ENCODE results near the gene RC3H1. TPM values are rescaled to one million over a fixed set of nuclear protein-coding genes. Genes with fewer than 3 reads are reported as not detected.

Gene RC3H1
- polyA plus RNA-seq, 1 of the 3 experiments (the other 2 are of a cell fraction) = 2.9 TPM

DNA sequence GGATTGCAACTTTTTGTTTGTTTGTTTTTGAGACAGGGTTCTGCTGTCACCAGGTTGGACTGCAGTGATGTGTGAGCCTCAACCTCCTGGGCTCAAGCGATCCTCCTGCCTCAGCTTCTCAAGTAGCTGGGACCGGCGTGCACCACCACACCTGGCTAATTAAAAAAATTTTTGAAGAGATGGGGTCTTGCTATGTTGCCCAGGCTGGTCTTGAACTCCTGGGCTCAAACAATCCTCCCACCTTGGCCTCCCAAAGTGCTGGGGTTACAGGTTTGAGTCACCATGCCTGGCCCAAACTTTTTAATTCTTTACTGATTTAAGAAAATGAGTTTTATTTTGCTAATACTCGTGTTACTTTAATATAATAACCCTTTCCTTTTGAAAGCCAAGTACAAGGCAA, 73.6 kb downstream of the RC3H1 start:
- Histone ChIP-seq H3K27me3 (ENCODE audit: insufficient read depth) (no peaks in the 10 kb centered on the region), H3F3A (replicated peaks; ENCODE audit: insufficient read depth) (peaks cover 8% of the 10 kb centered on the region), H3K4me3 (ENCODE audit: low read depth in 2 of 2, low read length in 1 of 2) (no peak overlapping the region), H3K9ac (no peak overlapping the region), H3K9me2 (no peaks in the 10 kb centered on the region), H4K20me1 (ENCODE audit: insufficient read depth) (no peaks in the 10 kb centered on the region), H3K27ac (ENCODE audit: low read depth in 2 of 2, low read length in 1 of 2) (no peak overlapping the region), H2AFZ (ENCODE audit: low read depth) (no peak overlapping the region), H3K4me2 (no peak overlapping the region), H3K79me2 (ENCODE audit: insufficient read depth) (no peaks in the 10 kb centered on the region), H3K36me3 (replicated peaks in 1 of 2; ENCODE audit: control insufficient read depth in 1 of 2, insufficient read depth in 2 of 2, low read length in 1 of 2) (peaks cover 37 to 85% of the 10 kb centered on the region in 2 experiments), H3K4me1 (ENCODE audit: control insufficient read depth in 1 of 2, insufficient read depth in 2 of 2, low read depth in 1 of 2, low read length in 1 of 2) (no peaks in the 10 kb centered on the region), H3K9me3 (no peaks in the 10 kb centered on the region)
- WGBS (ENCODE audit: low lambda C conversion rate) = 96% methylated on average over 4 of the region's 4 CpGs
- no peak for TF ChIP-seq NRF1 (IDR thresholded peaks at IDR 0.05; ENCODE audit: low read depth, low read length)
- TF ChIP-seq, protein P1, sequence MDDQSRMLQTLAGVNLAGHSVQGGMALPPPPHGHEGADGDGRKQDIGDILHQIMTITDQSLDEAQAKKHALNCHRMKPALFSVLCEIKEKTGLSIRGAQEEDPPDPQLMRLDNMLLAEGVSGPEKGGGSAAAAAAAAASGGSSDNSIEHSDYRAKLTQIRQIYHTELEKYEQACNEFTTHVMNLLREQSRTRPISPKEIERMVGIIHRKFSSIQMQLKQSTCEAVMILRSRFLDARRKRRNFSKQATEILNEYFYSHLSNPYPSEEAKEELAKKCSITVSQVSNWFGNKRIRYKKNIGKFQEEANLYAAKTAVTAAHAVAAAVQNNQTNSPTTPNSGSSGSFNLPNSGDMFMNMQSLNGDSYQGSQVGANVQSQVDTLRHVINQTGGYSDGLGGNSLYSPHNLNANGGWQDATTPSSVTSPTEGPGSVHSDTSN (IDR thresholded peaks at IDR 0.05) = no peak
- ChIA-PET CTCF (no interaction called here), POLR2A (no interaction called here)
- no peak for DNase-seq

- ChIA-PET CTCF (interaction anchor here (0.7 kb wide), 1 partner anchor 93 kb away, joined by 3 read pairs; no protein-coding TSS in a partner anchor), POLR2A (no interaction called here)
- Histone ChIP-seq H3K9me3 (no peaks in the 10 kb centered on the region), H3K4me3 (ENCODE audit: low read depth in 2 of 2, low read length in 1 of 2) (no peak overlapping the region), H3K9ac (no peak overlapping the region), H4K20me1 (ENCODE audit: insufficient read depth) (no peaks in the 10 kb centered on the region), H3K27me3 (ENCODE audit: insufficient read depth) (no peaks in the 10 kb centered on the region), H2AFZ (ENCODE audit: low read depth) (no peak overlapping the region), H3K9me2 (no peaks in the 10 kb centered on the region), H3K36me3 (replicated peaks in 1 of 2; ENCODE audit: control insufficient read depth in 1 of 2, insufficient read depth in 2 of 2, low read length in 1 of 2) (peaks cover 40 to 78% of the 10 kb centered on the region in 2 experiments), H3K27ac (ENCODE audit: low read depth in 2 of 2, low read length in 1 of 2) (no peak overlapping the region), H3K4me1 (ENCODE audit: control insufficient read depth in 1 of 2, insufficient read depth in 2 of 2, low read depth in 1 of 2, low read length in 1 of 2) (no peaks in the 10 kb centered on the region), H3K4me2 (no peak overlapping the region), H3F3A (replicated peaks; ENCODE audit: insufficient read depth) (peaks cover 2% of the 10 kb centered on the region), H3K79me2 (ENCODE audit: insufficient read depth) (no peaks in the 10 kb centered on the region)
- DNase-seq = no peak
- WGBS (ENCODE audit: low lambda C conversion rate) = 95% methylated on average over 4 of the region's 4 CpGs
- TF ChIP-seq JUND (IDR thresholded peaks at IDR 0.05) (no peak), EP300 (IDR thresholded peaks at IDR 0.05; ENCODE audit: borderline replicate concordance in 1 of 2, low read depth in 1 of 2, low read length in 1 of 2) (no peak), CHD2 (IDR thresholded peaks at IDR 0.05; ENCODE audit: low read length, partially characterized antibody) (no peak), CTCF (IDR thresholded peaks at IDR 0.05) (no peak), NFIC (IDR thresholded peaks at IDR 0.05; ENCODE audit: borderline replicate concordance) (no peak), RCOR1 (IDR thresholded peaks at IDR 0.05; ENCODE audit: low read length) (no peak), ELF1 (IDR thresholded peaks at IDR 0.05) (no peak), NRF1 (IDR thresholded peaks at IDR 0.05; ENCODE audit: low read depth, low read length) (no peak), MAX (IDR thresholded peaks at IDR 0.05; ENCODE audit: low read depth) (no peak), TAF1 (IDR thresholded peaks at IDR 0.05; ENCODE audit: borderline replicate concordance, low read depth, low read length) (no peak), RFX5 (IDR thresholded peaks at IDR 0.05; ENCODE audit: low read length) (no peak), EZH2phosphoT487 (IDR thresholded peaks at IDR 0.05; ENCODE audit: borderline replicate concordance, low read depth) (no peak), MXI1 (IDR thresholded peaks at IDR 0.05; ENCODE audit: low read depth, low read length) (no peak), GABPA (IDR thresholded peaks at IDR 0.05; ENCODE audit: low read depth) (no peak), GATA2 (CRISPR knock-in tag; IDR thresholded peaks at IDR 0.05) (no peak), SIN3A (IDR thresholded peaks at IDR 0.05; ENCODE audit: borderline replicate concordance, low read depth, low read length) (no peak), RAD21 (IDR thresholded peaks at IDR 0.05; ENCODE audit: low read length) (no peak), POLR2AphosphoS5 (IDR thresholded peaks at IDR 0.05; ENCODE audit: low read depth, low read length) (no peak), SMC3 (IDR thresholded peaks at IDR 0.05; ENCODE audit: low read depth, low read length) (no peak)
- TF ChIP-seq, protein P2, sequence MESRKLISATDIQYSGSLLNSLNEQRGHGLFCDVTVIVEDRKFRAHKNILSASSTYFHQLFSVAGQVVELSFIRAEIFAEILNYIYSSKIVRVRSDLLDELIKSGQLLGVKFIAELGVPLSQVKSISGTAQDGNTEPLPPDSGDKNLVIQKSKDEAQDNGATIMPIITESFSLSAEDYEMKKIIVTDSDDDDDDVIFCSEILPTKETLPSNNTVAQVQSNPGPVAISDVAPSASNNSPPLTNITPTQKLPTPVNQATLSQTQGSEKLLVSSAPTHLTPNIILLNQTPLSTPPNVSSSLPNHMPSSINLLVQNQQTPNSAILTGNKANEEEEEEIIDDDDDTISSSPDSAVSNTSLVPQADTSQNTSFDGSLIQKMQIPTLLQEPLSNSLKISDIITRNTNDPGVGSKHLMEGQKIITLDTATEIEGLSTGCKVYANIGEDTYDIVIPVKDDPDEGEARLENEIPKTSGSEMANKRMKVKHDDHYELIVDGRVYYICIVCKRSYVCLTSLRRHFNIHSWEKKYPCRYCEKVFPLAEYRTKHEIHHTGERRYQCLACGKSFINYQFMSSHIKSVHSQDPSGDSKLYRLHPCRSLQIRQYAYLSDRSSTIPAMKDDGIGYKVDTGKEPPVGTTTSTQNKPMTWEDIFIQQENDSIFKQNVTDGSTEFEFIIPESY (IDR thresholded peaks at IDR 0.05; ENCODE audit: borderline replicate concordance, low read depth) = no peak
Observed at GRCh38 chr1:173946380-173946921, 75.7 kb downstream of the RC3H1 start.
